ENCODE measurements around the gene ADD3.
"Not testable (repeated sequence)": the region's sequence is repeated elsewhere in the genome, so short reads cannot be mapped to it uniquely, and the experiment has no call there.

ADD3 gene

GRCh38 chr10:110035070-110035921, 27.5 kb downstream of the ADD3 start:
- DNase-seq (ENCODE audit: low spot score): no peak

GRCh38 chr10:110036640-110037039, 28.9 kb downstream of the ADD3 start:
- DNase-seq (ENCODE audit: low spot score): no peak

- DNase-seq (ENCODE audit: low spot score): no peak
These were observed 31.5 kb downstream of the ADD3 start for GRCh38 chr10:110039254-110039653.

GRCh38 chr10:110040108-110040507, 32.3 kb downstream of the ADD3 start:
- no peak for DNase-seq (ENCODE audit: low spot score)

- no peak for DNase-seq (ENCODE audit: low spot score)
These were observed 33.1 kb downstream of the ADD3 start for GRCh38 chr10:110040767-110041478.

GRCh38 chr10:110041479-110041829, 33.7 kb downstream of the ADD3 start:
- DNase-seq (ENCODE audit: low spot score): no peak

- no peak for DNase-seq (ENCODE audit: low spot score)
These were observed 34.4 kb downstream of the ADD3 start for GRCh38 chr10:110042181-110042580.

- no peak for DNase-seq (ENCODE audit: low spot score)
These were observed 35.1 kb downstream of the ADD3 start for GRCh38 chr10:110042891-110043290.

- DNase-seq (ENCODE audit: low spot score): no peak
These were observed 36.9 kb downstream of the ADD3 start for GRCh38 chr10:110044681-110045080.

- DNase-seq (ENCODE audit: low spot score): no peak
These were observed 38.0 kb downstream of the ADD3 start for GRCh38 chr10:110045772-110046171.

- DNase-seq (ENCODE audit: low spot score): not testable (repeated sequence)
These were observed 40.4 kb downstream of the ADD3 start for GRCh38 chr10:110048145-110048544.

GRCh38 chr10:110048781-110049180, 41.0 kb downstream of the ADD3 start:
- no peak for DNase-seq (ENCODE audit: low spot score)

- not testable (repeated sequence) for DNase-seq (ENCODE audit: low spot score)
These were observed 42.3 kb downstream of the ADD3 start for GRCh38 chr10:110049889-110050591.

GRCh38 chr10:110051487-110051886, 43.7 kb downstream of the ADD3 start:
- no peak for DNase-seq (ENCODE audit: low spot score)

- no peak for DNase-seq (ENCODE audit: low spot score)
These were observed 45.1 kb downstream of the ADD3 start for GRCh38 chr10:110052916-110053315.

GRCh38 chr10:110056822-110057221, 49.0 kb downstream of the ADD3 start:
- DNase-seq (ENCODE audit: low spot score): no peak

GRCh38 chr10:110057456-110057855, 49.7 kb downstream of the ADD3 start:
- no peak for DNase-seq (ENCODE audit: low spot score)

GRCh38 chr10:110058212-110058611, 50.4 kb downstream of the ADD3 start:
- DNase-seq (ENCODE audit: low spot score): no peak

- DNase-seq (ENCODE audit: low spot score): no peak
These were observed 52.1 kb downstream of the ADD3 start for GRCh38 chr10:110059925-110060324.

GRCh38 chr10:110061687-110062086, 53.9 kb downstream of the ADD3 start:
- DNase-seq (ENCODE audit: low spot score): no peak

- DNase-seq (ENCODE audit: low spot score): no peak
These were observed 57.5 kb downstream of the ADD3 start for GRCh38 chr10:110065269-110065668.

GRCh38 chr10:110067960-110068770, 60.4 kb downstream of the ADD3 start:
- no peak for DNase-seq (ENCODE audit: low spot score)
